Left lobe of liver (tissue), 2 donors: ENCODE data around the gene PPM1H. TPM values are rescaled to one million over a fixed set of nuclear protein-coding genes. Genes with fewer than 3 reads are reported as not detected.
"Not testable (repeated sequence)": the region's sequence is repeated elsewhere in the genome, so short reads cannot be mapped to it uniquely, and the experiment has no call there.

Experiments
- ATAC-seq: fragments of 200-7000 bp; cut with Tn5 transposase; one replicate; pipeline ENCODE4 v1.9.1; 2020; ENCODE audit warnings: mild to moderate bottlenecking, moderate library complexity
- DNase-seq: peaks from one replicate; pipeline ENCODE4 v3.0.0-alpha.2; 2020; ENCODE audit warnings: low spot score
- total RNA-seq: library from RNA; stranded (reverse); gene quantifications from one replicate; pipeline ENCODE4 v1.2.1, GENCODE V29; 2021
- donor health status: DM: no; HTN: no; CAD: no; lungs with moderate emphysema.
- donor health status: DM: no; HTN: yes; CAD: no.

Gene PPM1H
- total RNA-seq, 1 donor from 2014 or later: 8.0 TPM

GRCh38 chr12:62948123-62948522, 13.2 kb upstream of the PPM1H start:
- DNase-seq (no peak), ATAC-seq (no peak)

- no peak for DNase-seq
- no peak for ATAC-seq
Observed at GRCh38 chr12:62947364-62947763, 12.4 kb upstream of the PPM1H start.

GRCh38 chr12:62943779-62944395, 8.9 kb upstream of the PPM1H start:
- ATAC-seq (no peak), DNase-seq (no peak)

- not testable (repeated sequence) for ATAC-seq, DNase-seq
Observed at GRCh38 chr12:62942316-62942715, 7.4 kb upstream of the PPM1H start.

- peak; percentile 62 for DNase-seq
- peak; percentile 61 for ATAC-seq
Observed at GRCh38 chr12:62934239-62934798, 631 bp downstream of the PPM1H start.

GRCh38 chr12:62933602-62934238, 1.2 kb downstream of the PPM1H start:
- ATAC-seq (peak; percentile 2), DNase-seq (no peak)

- DNase-seq (no peak), ATAC-seq (peak; percentile 3)
Observed at GRCh38 chr12:62933220-62933601, 1.7 kb downstream of the PPM1H start.

- no peak for DNase-seq
- ATAC-seq: no peak
Observed at GRCh38 chr12:62931477-62931876, 3.5 kb downstream of the PPM1H start.

- ATAC-seq: no peak
- DNase-seq: no peak
Observed at GRCh38 chr12:62930546-62931425, 4.2 kb downstream of the PPM1H start.

- ATAC-seq: no peak
Observed at GRCh38 chr12:62928632-62929031, 6.3 kb downstream of the PPM1H start.

GRCh38 chr12:62925680-62926079, 9.3 kb downstream of the PPM1H start:
- DNase-seq (no peak), ATAC-seq (no peak)

More at GRCh38 chr12:62928632-62929031, 6.3 kb downstream of the PPM1H start:
- no peak for DNase-seq

- ATAC-seq (no peak), DNase-seq (no peak)
Observed at GRCh38 chr12:62924084-62924483, 10.9 kb downstream of the PPM1H start.

GRCh38 chr12:62922539-62922938, 12.4 kb downstream of the PPM1H start:
- no peak for ATAC-seq

GRCh38 chr12:62919838-62920237, 15.1 kb downstream of the PPM1H start:
- ATAC-seq: no peak
- no peak for DNase-seq

More at GRCh38 chr12:62922539-62922938, 12.4 kb downstream of the PPM1H start:
- DNase-seq: no peak

- no peak for DNase-seq
- ATAC-seq: no peak
Observed at GRCh38 chr12:62917926-62918325, 17.0 kb downstream of the PPM1H start.

GRCh38 chr12:62916632-62917425, 18.1 kb downstream of the PPM1H start:
- ATAC-seq: no peak
- DNase-seq: no peak

- ATAC-seq: no peak
Observed at GRCh38 chr12:62915204-62915529, 19.8 kb downstream of the PPM1H start.

GRCh38 chr12:62914443-62915203, 20.3 kb downstream of the PPM1H start:
- DNase-seq (no peak), ATAC-seq (no peak)

More at GRCh38 chr12:62915204-62915529, 19.8 kb downstream of the PPM1H start:
- DNase-seq: no peak

GRCh38 chr12:62913380-62913779, 21.6 kb downstream of the PPM1H start:
- no peak for DNase-seq

GRCh38 chr12:62912644-62913043, 22.3 kb downstream of the PPM1H start:
- DNase-seq: no peak
- ATAC-seq: no peak

More at GRCh38 chr12:62913380-62913779, 21.6 kb downstream of the PPM1H start:
- ATAC-seq: no peak
